HG03575 (cell line): ENCODE measurements around the gene COL1A2.
A peak's percentile ranks its signal among the peaks of the same experiment; 100 is the strongest.

ENCODE experiments used
- ATAC-seq: cut with Tn5 transposase; IDR thresholded peaks from one replicate; pipeline ENCODE4 v1.9.1; 2021; ENCODE audit not compliant: unreplicated experiment, insufficient number of reproducible peaks, low FRiP score; ENCODE audit errors: extremely low read depth

Gene COL1A2

DNA sequence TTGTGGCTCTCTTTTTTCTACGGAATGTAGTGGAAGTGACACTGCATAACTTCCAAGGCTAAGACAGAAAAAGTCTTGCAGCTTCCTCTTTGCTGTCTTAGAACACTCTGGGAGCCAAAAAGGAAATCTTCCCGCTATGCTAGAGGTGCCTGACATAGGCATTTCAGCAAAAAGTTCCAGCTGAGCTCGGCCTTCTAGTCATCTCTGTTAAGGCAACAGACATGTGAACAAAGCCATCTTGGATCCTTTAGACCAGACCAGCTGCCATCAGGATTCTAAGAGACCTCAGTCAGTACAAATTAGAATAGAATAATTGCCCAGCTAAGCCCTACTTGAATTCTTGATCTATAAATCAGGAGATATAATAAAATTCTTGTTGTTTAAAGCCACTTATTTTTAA is 16.3 kb upstream of the COL1A2 start:
- no peak for ATAC-seq

- no peak for ATAC-seq
Measured at GRCh38 chr7:94380264-94380663, 14.4 kb upstream of the COL1A2 start.

DNA sequence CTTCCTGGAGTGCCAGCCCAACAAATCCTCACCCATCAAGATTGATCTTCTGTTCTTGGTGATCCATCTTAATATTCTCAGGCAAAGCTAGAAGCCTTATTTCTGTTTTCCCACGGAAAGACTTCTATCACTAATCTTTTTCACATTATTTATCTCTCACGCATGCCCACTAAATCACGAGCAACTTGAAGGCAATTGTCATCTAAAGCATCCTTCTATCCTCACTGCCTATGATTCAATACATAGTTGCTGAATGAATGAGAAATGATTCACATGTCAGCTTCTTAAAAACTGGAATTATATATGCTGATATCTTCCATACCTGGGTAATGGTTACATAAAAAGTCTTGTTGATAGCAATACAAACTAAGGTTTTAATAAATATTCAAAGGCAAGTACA is 12.6 kb upstream of the COL1A2 start:
- ATAC-seq, result no peak

GRCh38 chr7:94382746-94383145 is 11.9 kb upstream of the COL1A2 start:
- no peak for ATAC-seq

GRCh38 chr7:94384315-94384714 is 10.4 kb upstream of the COL1A2 start:
- ATAC-seq, result no peak

- no peak for ATAC-seq
Measured at GRCh38 chr7:94386416-94386815, 8.3 kb upstream of the COL1A2 start.

- ATAC-seq, result no peak
Measured at GRCh38 chr7:94388540-94388939, 6.2 kb upstream of the COL1A2 start.

DNA sequence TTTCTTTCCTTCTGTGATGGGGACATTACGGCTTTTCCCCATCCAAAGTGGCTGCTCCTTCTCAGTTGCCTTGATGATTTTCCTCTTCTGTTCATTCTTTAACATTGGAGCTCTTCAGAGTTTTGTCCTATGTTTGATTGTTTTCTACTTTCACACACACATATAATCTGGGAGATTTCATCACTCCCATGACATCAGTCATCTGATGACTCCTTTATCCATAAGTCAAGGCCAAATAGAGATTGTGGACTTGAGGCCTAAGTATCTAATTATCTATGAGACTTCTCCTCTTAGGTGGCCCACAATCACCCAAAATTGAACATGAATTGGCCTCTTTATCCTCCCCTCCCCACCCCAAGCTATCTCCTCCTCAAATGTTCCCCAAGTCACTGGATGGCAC is 5.3 kb upstream of the COL1A2 start:
- ATAC-seq, result no peak

DNA sequence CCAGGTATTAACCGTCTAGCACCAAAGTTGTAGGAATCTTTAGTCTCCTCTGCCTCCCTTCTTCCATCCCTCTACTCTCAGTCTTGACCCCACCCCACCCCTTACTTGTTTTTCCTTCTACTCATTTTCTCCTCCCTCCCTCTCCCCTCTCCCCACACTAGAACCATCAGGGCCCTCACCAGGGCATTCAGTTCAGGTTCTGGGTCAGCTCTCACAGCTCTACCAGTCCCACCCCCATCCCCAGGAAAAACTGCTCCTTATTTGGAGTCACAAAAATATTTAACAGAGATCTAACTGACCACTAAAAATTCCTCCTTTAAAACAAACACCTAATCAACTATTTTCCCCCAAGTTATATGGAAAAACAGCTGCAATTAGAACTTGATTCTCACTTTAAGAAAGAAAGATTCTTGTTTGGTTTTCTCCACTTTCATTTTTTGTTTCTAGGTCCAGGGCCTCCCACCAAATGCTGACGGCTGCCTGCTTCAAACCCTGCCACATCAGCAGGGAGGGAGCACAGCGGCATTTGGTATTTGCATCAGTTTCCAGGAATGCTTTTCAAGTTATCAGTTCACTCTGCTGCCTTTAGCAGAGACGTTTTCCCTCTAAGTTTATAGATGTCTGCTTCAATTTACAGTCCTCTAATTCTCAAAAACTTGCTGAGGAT is 2.8 kb upstream of the COL1A2 start:
- no peak for ATAC-seq

- no peak for ATAC-seq
Measured at GRCh38 chr7:94392393-94392786, 2.3 kb upstream of the COL1A2 start.

GRCh38 chr7:94393246-94394108 is 1.2 kb upstream of the COL1A2 start:
- no peak for ATAC-seq

- no peak for ATAC-seq
Measured at GRCh38 chr7:94394109-94394436, 622 bp upstream of the COL1A2 start.

DNA sequence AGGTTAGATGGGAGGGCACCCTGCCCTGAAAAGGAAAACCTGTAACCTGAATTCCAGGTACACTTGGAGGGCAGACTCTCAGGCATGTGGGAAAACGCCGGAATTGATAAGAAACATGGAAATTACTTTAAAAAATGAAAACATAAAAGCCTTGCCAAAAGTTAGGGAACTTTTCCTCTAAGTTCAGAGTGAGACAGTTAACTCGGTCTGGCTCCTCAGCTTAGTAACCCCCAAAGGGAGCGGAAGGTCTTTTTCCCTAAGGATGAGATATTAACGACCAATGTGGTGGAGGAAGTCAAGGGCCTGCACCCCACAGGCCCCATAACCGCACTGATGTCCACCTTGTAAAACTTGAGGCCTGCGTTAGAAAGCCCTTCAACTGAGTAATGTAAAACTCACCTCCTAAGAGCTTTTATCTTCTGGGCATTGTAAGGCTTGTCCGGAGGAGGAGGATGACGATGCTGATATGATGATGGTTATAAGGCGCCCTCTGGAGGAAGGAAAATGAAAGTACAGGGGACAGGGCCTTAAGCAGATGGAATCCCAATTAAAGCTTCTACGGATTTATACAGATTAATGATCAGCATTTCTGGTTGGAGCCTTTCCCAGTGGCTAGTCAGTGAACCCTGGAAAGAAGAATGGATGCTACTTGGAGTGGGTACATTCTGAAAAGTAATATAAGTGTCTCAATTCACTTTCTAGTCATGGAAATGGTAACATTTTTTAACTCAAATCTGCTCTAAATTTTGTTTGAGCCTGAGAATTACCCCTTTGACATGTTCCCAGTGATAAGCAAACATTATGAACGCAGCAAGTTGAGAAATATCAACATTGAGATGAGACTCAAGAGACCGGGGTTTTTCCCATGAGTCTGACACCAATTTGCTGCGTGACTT is 694 bp downstream of the COL1A2 start:
- ATAC-seq, result peak; percentile 84

DNA sequence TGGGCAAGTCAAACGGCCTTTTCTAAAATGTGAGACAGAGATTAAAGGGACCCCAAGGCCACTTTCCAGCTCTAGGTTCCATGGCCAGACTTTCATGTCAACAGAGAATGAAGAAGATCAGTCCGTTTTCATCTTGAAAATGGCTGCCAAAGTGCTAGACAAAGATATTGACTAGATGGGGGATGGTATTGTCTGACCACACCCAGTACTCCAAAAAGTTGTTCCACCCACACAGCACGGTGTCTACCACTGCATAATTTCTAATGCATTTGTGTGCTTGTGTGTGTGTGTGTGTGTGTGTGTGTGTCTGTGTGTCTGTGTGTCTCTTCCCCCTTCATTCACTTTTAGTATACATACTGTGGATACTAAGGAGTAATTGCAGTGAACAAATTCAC is 1.3 kb downstream of the COL1A2 start:
- ATAC-seq, result no peak

DNA sequence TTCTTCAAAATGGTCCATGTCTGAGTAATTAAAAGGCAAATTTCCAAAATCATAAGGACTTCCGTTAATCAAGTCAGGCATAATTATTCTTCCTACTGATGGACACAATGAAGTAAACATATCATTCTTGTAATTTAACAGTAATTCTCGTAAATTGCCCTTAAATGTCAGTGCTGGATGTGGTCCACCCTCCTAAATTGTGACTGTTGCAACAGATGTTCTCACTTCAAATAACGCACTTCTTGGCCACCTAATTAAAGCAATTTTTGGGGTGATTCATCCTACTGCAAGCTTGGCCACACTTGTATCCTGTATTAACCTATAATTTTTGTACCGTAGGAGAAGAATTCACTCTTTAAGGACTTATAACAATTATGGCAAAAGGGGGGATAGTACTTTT is 1.9 kb downstream of the COL1A2 start:
- no peak for ATAC-seq

- ATAC-seq, result no peak
Measured at GRCh38 chr7:94397722-94398121, 3.0 kb downstream of the COL1A2 start.

GRCh38 chr7:94398841-94399240 is 4.1 kb downstream of the COL1A2 start:
- ATAC-seq, result no peak

DNA sequence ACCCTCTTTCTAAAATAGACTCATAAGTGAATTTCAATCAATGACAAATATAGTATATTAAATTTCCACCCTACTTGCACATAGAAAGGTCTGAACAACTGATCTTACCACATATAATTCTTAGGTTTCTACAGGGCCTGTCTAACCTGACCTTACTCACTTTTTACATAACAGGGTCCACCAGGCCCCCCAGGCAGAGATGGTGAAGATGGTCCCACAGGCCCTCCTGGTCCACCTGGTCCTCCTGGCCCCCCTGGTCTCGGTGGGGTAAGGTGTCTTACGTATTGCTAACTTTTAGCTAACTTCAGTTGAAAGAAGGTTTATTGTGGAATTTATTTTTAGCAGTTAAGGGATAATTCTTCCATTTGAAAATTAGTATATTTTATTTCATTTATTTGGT is 5.3 kb downstream of the COL1A2 start:
- ATAC-seq, result no peak

- no peak for ATAC-seq
Measured at GRCh38 chr7:94400643-94401427, 6.1 kb downstream of the COL1A2 start.
